Progenitor cell of endocrine pancreas (in vitro differentiated cells): ENCODE results near the gene SAP30BP. TPM values are rescaled to one million over a fixed set of nuclear protein-coding genes. Genes with fewer than 3 reads are reported as not detected.

Experiments used
- DNase-seq: peaks from one replicate; pipeline ENCODE4 v3.0.0; 2021; ENCODE audit warnings: low spot score; ENCODE audit not compliant: unreplicated experiment
- H3K27ac Mint-ChIP-seq: 2 replicates; pipeline ENCODE4 v1.8.0; 2021; ENCODE audit warnings: mild to moderate bottlenecking, moderate library complexity, mixed read lengths
- H3K27me3 Mint-ChIP-seq: 2 replicates; pipeline ENCODE4 v1.8.0; 2021; ENCODE audit warnings: mixed read lengths
- H3K36me3 Mint-ChIP-seq: 2 replicates; pipeline ENCODE4 v1.8.0; 2022; ENCODE audit warnings: mixed read lengths; ENCODE audit not compliant: insufficient read depth
- H3K4me1 Mint-ChIP-seq: 2 replicates; pipeline ENCODE4 v1.8.0; 2021; ENCODE audit warnings: low read depth, mixed read lengths
- H3K4me3 Mint-ChIP-seq: 2 replicates; pipeline ENCODE4 v1.8.0; 2021; ENCODE audit warnings: low read depth, mild to moderate bottlenecking, moderate library complexity, mixed read lengths
- H3K9me3 Mint-ChIP-seq: 2 replicates; pipeline ENCODE4 v1.8.0; 2021; ENCODE audit warnings: low read depth, mixed read lengths
- total RNA-seq: library from RNA; stranded (reverse); gene quantifications from 2 replicates; pipeline ENCODE4 v1.2.1, GENCODE V29; 2021
- TF ChIP-seq, protein P1 (sequence below): fragments of 200-600 bp; sonication (generic); IDR thresholded peaks from one replicate; pipeline ENCODE4 v1.5.0; 2021; ENCODE audit warnings: antibody characterized with exemption, mild to moderate bottlenecking; ENCODE audit not compliant: unreplicated experiment

The SAP30BP gene
- total RNA-seq, 1 donor from 2014 or later, result 102 TPM

DNA sequence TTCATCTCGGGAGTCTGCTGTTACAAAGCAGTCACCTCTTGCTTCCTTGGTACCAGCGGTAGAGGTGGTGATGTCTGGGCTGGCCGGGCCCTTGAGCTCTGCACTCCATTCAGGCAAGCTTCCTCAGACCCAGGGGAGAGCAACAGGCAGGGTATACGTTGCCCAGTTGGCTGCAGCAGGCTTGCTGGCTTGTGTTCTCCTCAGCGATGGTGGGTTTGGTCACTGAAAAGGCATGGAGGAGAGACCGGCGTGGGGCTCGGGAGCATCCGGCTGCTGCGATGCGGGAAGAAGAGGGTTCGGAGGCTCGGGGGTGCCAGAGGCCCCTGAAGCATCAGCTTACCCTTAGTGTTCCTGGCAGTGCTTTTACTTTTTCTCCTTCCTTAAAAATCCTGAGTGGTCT is 25.8 kb downstream of the SAP30BP start:
- TF ChIP-seq, protein P1, sequence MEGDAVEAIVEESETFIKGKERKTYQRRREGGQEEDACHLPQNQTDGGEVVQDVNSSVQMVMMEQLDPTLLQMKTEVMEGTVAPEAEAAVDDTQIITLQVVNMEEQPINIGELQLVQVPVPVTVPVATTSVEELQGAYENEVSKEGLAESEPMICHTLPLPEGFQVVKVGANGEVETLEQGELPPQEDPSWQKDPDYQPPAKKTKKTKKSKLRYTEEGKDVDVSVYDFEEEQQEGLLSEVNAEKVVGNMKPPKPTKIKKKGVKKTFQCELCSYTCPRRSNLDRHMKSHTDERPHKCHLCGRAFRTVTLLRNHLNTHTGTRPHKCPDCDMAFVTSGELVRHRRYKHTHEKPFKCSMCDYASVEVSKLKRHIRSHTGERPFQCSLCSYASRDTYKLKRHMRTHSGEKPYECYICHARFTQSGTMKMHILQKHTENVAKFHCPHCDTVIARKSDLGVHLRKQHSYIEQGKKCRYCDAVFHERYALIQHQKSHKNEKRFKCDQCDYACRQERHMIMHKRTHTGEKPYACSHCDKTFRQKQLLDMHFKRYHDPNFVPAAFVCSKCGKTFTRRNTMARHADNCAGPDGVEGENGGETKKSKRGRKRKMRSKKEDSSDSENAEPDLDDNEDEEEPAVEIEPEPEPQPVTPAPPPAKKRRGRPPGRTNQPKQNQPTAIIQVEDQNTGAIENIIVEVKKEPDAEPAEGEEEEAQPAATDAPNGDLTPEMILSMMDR, result no peak
- Mint-ChIP-seq H3K27me3 (no peaks in the 10 kb centered on the region), H3K4me1 (peaks cover 10% of the 10 kb centered on the region), H3K4me3 (no peak overlapping the region), H3K36me3 (peaks cover 8% of the 10 kb centered on the region), H3K9me3 (no peaks in the 10 kb centered on the region), H3K27ac (no peak overlapping the region)
- DNase-seq, result no peak

DNA sequence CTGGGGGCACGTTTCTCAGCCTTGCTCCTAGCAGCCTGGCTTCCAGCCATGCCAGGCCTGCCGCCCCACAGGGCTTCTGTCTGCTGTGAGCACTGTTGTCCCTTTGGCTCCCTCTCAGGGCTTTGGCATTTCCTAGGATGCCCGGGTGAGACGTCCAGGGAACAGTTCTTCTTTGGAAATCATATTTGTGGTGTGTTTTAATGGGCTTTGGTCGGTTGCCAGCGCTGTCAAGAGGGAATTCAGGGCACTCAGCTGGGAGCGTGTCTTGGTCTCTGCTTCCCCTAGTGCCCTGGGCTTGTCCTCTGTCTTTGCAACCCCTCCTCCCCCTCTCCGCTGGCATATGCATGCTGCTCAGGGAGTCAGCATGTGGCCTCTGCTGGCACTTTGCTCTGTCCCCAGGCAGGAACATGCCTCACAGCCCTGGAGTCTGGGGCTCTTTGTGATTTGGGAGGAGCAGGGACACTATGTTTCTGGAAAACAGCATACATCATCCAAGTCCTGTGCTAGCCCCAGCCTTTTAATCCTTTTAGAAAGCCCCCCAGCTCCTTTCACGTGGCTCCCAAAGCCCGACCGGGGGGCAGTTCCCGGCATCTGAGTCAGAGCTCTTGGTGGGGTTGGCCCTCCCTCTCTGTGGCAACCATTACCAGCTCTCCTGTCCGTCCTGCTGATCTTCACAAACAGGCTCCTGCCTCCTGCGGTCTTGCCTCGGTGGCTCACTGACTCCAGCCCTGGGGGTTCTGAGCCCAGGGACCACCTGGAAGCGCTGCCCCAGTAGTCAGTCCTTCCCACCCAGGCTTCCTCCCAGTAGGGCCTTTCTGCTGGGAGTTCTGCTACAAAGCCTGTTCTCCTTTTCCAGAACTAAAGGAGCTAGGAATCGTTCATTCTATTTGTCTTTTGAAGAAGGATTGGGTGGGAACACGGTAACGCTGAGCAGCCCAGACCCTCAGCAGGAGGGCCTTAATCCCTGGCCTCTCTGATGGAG is 26.7 kb downstream of the SAP30BP start:
- Mint-ChIP-seq H3K27me3 (no peaks in the 10 kb centered on the region), H3K4me3 (no peak overlapping the region), H3K9me3 (no peaks in the 10 kb centered on the region), H3K4me1 (peaks cover 10% of the 10 kb centered on the region), H3K36me3 (peaks cover 9% of the 10 kb centered on the region), H3K27ac (no peak overlapping the region)
- no peak for DNase-seq
- TF ChIP-seq, protein P1, result no peak

DNA sequence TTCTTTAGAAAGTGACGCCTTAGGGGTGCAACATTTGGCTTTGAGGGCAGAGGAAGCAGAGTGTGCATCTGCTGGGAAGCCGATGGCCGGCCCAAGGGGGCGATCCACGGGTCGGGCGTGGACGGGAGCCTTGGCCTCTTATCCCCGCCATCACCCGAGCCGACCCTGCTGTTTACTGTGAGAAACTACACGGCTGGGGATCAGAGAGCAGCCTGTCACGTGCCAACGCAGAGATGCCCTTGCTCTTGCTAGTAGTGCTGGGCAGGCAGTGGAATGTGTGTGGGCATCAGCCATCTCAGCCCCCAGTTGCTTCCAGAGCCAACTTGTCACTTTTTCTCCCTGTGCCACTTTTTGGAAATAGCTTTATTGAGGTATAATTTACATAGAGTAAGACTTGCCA is 27.4 kb downstream of the SAP30BP start:
- Mint-ChIP-seq H3K9me3 (no peaks in the 10 kb centered on the region), H3K27me3 (no peaks in the 10 kb centered on the region), H3K4me3 (no peak overlapping the region), H3K27ac (no peak overlapping the region), H3K4me1 (peaks cover 11% of the 10 kb centered on the region), H3K36me3 (peaks cover 11% of the 10 kb centered on the region)
- DNase-seq, result no peak
- TF ChIP-seq, protein P1, result no peak

DNA sequence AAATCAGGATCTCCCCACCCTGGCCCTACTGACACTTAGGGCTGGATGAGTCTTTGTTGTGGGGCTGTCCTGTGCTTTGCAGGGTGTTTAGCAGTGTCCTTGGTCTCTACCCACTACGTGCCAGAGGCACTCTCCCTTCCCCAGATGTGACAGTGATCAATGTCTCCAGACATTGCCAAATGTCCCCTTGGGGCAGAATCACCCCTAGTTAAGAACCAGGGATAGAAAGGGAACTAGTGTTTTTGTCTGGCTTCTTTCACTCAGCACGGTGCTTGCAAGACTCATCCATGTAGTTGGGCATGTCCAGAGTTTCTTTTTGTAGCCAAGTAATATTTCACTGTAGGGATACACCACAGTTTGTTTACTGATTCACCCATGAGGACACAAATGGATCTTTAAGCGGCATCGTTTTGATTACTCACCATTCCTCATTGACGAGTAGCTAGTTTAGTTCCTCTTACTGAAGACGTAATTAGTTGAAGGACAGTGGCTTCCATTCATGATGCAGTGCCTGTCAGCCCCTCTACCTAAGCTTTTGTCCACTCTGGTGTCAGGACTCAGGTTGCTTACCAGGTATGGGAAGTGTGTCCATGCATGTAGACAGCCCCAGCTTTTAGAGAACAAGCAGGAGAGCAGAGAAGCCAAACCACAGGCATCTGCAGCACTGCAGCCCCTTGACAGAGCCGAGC is 28.1 kb downstream of the SAP30BP start:
- H3K4me3 Mint-ChIP-seq, result no peak overlapping the region
- no peaks in the 10 kb centered on the region for H3K27me3 Mint-ChIP-seq
- peaks cover 12% of the 10 kb centered on the region for H3K4me1 Mint-ChIP-seq
- TF ChIP-seq, protein P1, result no peak
- peaks cover 13% of the 10 kb centered on the region for H3K36me3 Mint-ChIP-seq
- H3K9me3 Mint-ChIP-seq, result no peaks in the 10 kb centered on the region
- H3K27ac Mint-ChIP-seq, result no peak overlapping the region
- no peak for DNase-seq

DNA sequence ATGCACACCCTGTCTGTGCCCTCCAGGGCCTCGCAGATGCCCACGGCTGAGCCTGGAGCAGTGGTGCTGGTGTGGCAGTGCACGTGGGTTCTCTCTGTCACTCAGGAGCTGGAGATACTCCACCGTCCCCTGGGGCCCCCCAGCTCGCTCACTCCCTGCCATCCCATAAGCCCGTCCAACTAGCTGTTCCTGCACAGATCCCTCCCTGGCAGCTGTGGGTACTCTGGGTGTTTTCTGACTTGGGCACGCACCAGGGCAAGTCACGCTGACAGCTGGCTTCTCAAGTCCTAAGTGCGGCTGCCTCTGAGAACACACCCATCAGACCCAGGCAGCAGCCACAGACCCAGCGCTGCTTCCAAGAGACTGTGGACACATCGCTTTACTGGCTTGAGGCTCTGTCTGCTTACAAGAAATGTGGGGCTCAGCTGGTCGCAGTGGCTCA is 28.7 kb downstream of the SAP30BP start:
- Mint-ChIP-seq H3K9me3 (no peaks in the 10 kb centered on the region), H3K4me3 (no peak overlapping the region), H3K36me3 (peaks cover 14% of the 10 kb centered on the region), H3K27me3 (no peaks in the 10 kb centered on the region), H3K27ac (no peak overlapping the region), H3K4me1 (peaks cover 12% of the 10 kb centered on the region)
- DNase-seq, result no peak
- TF ChIP-seq, protein P1, result no peak
